Measurements from ENCODE around the gene ZNF221.
A peak's percentile ranks its signal among the peaks of the same experiment; 100 is the strongest.

ZNF221 gene

GRCh38 chr19:43957891-43958290 lies 6.9 kb downstream of the ZNF221 start:
- DNase-seq (ENCODE audit: low spot score), result no peak

GRCh38 chr19:43960411-43960810 lies 9.4 kb downstream of the ZNF221 start:
- no peak for DNase-seq (ENCODE audit: low spot score)

GRCh38 chr19:43966079-43966694 lies 15.2 kb downstream of the ZNF221 start:
- DNase-seq (ENCODE audit: low spot score), result no peak

- DNase-seq (ENCODE audit: low spot score), result no peak
These were observed 25.7 kb downstream of the ZNF221 start for GRCh38 chr19:43976732-43977131.

GRCh38 chr19:43983544-43983911 lies 32.5 kb downstream of the ZNF221 start:
- no peak for DNase-seq (ENCODE audit: low spot score)

GRCh38 chr19:43983912-43984686 lies 33.1 kb downstream of the ZNF221 start, which contains the start of gene ZNF155:
TSS of gene ZNF155 (plus strand) at chr19:43984188. CDS start at chr19:43988544, 4,356 bp downstream.
- peak; percentile 90 for DNase-seq (ENCODE audit: low spot score)

GRCh38 chr19:43984687-43985000 lies 33.6 kb downstream of the ZNF221 start:
- peak; percentile 10 for DNase-seq (ENCODE audit: low spot score)

- DNase-seq (ENCODE audit: low spot score), result no peak
These were observed 46.7 kb downstream of the ZNF221 start for GRCh38 chr19:43997631-43998290.

- DNase-seq (ENCODE audit: low spot score), result no peak
These were observed 51.2 kb downstream of the ZNF221 start for GRCh38 chr19:44002212-44002565.

- peak; percentile 91 for DNase-seq (ENCODE audit: low spot score)
These were observed 51.8 kb downstream of the ZNF221 start, which contains the start of gene ZNF230 for GRCh38 chr19:44002566-44003460. TSS of gene ZNF230 (plus strand) at chr19:44002957. CDS start at chr19:44007079, 4,122 bp downstream.

GRCh38 chr19:44003461-44004009 lies 52.5 kb downstream of the ZNF221 start:
- peak; percentile 12 for DNase-seq (ENCODE audit: low spot score)

- DNase-seq (ENCODE audit: low spot score), result no peak
These were observed 54.9 kb downstream of the ZNF221 start for GRCh38 chr19:44005973-44006372.

GRCh38 chr19:44007473-44007872 lies 56.4 kb downstream of the ZNF221 start:
- DNase-seq (ENCODE audit: low spot score), result no peak

GRCh38 chr19:44010468-44010867 lies 59.4 kb downstream of the ZNF221 start:
- DNase-seq (ENCODE audit: low spot score), result no peak

Data from iPS-NIHi11 (cell line).